Right lobe of liver (tissue), 6 donors: ENCODE results near the gene PGK1. TPM values are rescaled to one million over a fixed set of nuclear protein-coding genes. Genes with fewer than 3 reads are reported as not detected.
"Not testable (repeated sequence)": the region's sequence is repeated elsewhere in the genome, so short reads cannot be mapped to it uniquely, and the experiment has no call there.

ENCODE experiments used
- ATAC-seq, 4 donors: fragments of 200-7000 bp; cut with Tn5 transposase; one replicate each; pipeline ENCODE4 v1.9.1; 2020; ENCODE audit warnings: mild to moderate bottlenecking in 4 of 4, moderate library complexity in 4 of 4
- DNase-seq, 3 donors: peaks; one replicate each; pipeline ENCODE4 v3.0.0-alpha.2; 2020
- H3K27ac ChIP-seq, 3 donors: fragments of 200-600 bp; one replicate each; pipeline ENCODE4 v1.8.0; 2022
- H3K27me3 ChIP-seq, 2 donors: fragments of 200-600 bp; one replicate each; pipeline ENCODE4 v1.8.0; 2022
- H3K36me3 ChIP-seq, 4 donors: fragments of 200-600 bp; sonication (generic) in 1 of 4; one replicate each; pipeline versions ENCODE4 v1.5.1 to v1.8.0; 2017 to 2022; ENCODE audit warnings: control low read depth in 1 of 4
- H3K4me1 ChIP-seq, 4 donors: fragments of 200-600 bp; sonication (generic) in 1 of 4; one replicate each; pipeline versions ENCODE4 v1.5.1 to v1.8.0; 2017 to 2022; ENCODE audit warnings: control low read depth in 1 of 4
- H3K4me3 ChIP-seq, 3 donors: fragments of 200-600 bp; one replicate each; pipeline ENCODE4 v1.8.0; 2022
- H3K9me3 ChIP-seq, 4 donors: fragments of 200-600 bp; sonication (generic) in 1 of 4; one replicate each; pipeline versions ENCODE4 v1.5.1 to v1.8.0; 2017 to 2022; ENCODE audit warnings: control low read depth in 1 of 4
- POLR2A ChIP-seq: fragments of 450-650 bp; IDR thresholded peaks from one replicate; pipeline ENCODE4 v1.6.1; 2017; ENCODE audit warnings: antibody characterized with exemption, mild to moderate bottlenecking
- WGBS: methylation state at CpG from one replicate; pipeline ENCODE4 v1.1.6; 2018; ENCODE audit warnings: low coverage, low lambda C conversion rate; ENCODE audit not compliant: insufficient coverage; ENCODE audit errors: missing lambda C conversion rate; 5-methylcytosine and 5-hydroxymethylcytosine counted together
- intact Hi-C, 2 donors: fragments of 100-400 bp; cut with DNase I; formaldehyde crosslinking; loops; one replicate each; pipeline versions ENCODE4 v1.11.2 to v1.14.1; 2022
- total RNA-seq, 6 experiments: library from RNA; depleted of rRNA in 2 of 6; stranded (reverse); fragments of >200 nt in 2 of 6; fragmentation: NEBNext Ultra II Directional in 3 of 6; extraction: Animal tissue kit (Norgen Biotek cat#: 25700) in 3 of 6; gene quantifications; one replicate each; pipeline versions ENCODE4 v1.1.0 to v1.2.4, GENCODE V29; 2016 to 2023
- TF ChIP-seq, protein P1 (sequence below), 4 donors: fragments of 200-600 bp in 3 of 4; fragments of 450-650 bp in 1 of 4; IDR thresholded peaks; one replicate each; pipeline versions ENCODE4 v1.5.1 to v1.8.0; 2016 to 2022; ENCODE audit warnings: antibody characterized with exemption in 4 of 4, mild to moderate bottlenecking in 2 of 4
- donor health status: DM: no; HTN: yes; CAD: no.
- donor health status: DM: no; HTN: no; CAD: no.
- donor health status: DM: no; HTN: no; CAD: no.
- donor health status: DM: no; HTN: yes; CAD: no.
- donor health status: DM: no; HTN: yes; CAD: no.

Gene PGK1
- total RNA-seq, 6 experiments from 2014 or later: 144 to 333 (median 184) TPM

DNA sequence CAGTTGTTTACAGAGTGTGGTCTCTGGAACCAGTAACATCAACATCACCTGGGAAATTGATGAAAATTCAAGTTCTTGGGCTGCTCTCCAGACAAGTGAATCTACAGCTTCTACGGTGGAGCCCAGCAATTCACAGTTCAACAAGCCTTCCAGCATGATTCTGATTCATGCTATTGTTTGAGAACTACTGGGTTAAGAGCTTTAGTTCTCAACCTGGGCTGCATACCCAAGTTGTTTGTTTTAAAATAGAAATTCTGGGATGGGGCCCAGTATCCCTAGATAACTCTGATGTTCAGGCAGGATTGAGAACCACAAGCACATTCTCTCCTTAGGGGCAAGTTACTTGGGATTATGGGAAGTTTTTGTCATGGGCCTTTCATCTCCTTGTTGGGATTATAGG, 37.9 kb upstream of the PGK1 start:
- TF ChIP-seq POLR2A: no peak
- TF ChIP-seq, protein P1, sequence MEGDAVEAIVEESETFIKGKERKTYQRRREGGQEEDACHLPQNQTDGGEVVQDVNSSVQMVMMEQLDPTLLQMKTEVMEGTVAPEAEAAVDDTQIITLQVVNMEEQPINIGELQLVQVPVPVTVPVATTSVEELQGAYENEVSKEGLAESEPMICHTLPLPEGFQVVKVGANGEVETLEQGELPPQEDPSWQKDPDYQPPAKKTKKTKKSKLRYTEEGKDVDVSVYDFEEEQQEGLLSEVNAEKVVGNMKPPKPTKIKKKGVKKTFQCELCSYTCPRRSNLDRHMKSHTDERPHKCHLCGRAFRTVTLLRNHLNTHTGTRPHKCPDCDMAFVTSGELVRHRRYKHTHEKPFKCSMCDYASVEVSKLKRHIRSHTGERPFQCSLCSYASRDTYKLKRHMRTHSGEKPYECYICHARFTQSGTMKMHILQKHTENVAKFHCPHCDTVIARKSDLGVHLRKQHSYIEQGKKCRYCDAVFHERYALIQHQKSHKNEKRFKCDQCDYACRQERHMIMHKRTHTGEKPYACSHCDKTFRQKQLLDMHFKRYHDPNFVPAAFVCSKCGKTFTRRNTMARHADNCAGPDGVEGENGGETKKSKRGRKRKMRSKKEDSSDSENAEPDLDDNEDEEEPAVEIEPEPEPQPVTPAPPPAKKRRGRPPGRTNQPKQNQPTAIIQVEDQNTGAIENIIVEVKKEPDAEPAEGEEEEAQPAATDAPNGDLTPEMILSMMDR (IDR thresholded peaks at IDR 0.05): no peak
- Histone ChIP-seq H3K36me3 (no peaks in the 10 kb centered on the region), H3K27ac (no peak overlapping the region), H3K4me3 (no peak overlapping the region), H3K27me3 (no peaks in the 10 kb centered on the region), H3K9me3 (no peaks in the 10 kb centered on the region), H3K4me1 (no peaks in the 10 kb centered on the region)
- DNase-seq: no peak
- intact Hi-C loops: no loop called here
- ATAC-seq: no peak
- WGBS: 80% methylated on average over 1 of the region's 1 CpG

DNA sequence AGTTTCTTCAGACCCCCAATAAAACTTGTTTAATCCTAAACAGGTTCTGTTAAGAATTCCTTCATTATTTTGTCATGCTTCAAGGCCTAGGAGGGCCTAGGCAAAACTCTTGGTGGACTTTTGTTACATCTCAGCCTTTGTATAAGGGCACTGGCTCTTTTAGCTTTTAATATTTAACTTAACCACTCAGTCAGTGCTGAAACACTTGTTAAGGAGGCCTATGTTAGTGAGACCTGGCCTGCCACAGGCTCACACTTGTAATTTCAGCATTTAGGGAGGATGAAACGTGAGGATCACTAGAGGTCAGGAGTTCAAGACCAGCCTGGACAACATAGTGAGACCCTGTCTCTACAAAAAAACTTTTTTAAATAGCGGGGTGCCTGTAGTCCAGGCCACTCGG, 32.7 kb upstream of the PGK1 start:
- WGBS: 84% methylated on average over 3 of the region's 3 CpGs
- H3K27ac ChIP-seq: no peak overlapping the region

GRCh38 chrX:78073147-78074077, 30.6 kb upstream of the PGK1 start:
- WGBS: 75% methylated on average over 8 of the region's 14 CpGs
- H3K27me3 ChIP-seq, H3K36me3 ChIP-seq, H3K4me3 ChIP-seq, intact Hi-C loops, ATAC-seq, H3K4me1 ChIP-seq, H3K27ac ChIP-seq, DNase-seq, H3K9me3 ChIP-seq: not testable (repeated sequence)

More for the DNA sequence above, 32.7 kb upstream of the PGK1 start:
- DNase-seq (no peak), ATAC-seq (no peak)
- intact Hi-C loops: no loop called here
- TF ChIP-seq, protein P1 (IDR thresholded peaks at IDR 0.05): no peak
- TF ChIP-seq POLR2A: no peak
- Histone ChIP-seq H3K9me3 (no peaks in the 10 kb centered on the region), H3K4me3 (no peak overlapping the region), H3K27me3 (no peaks in the 10 kb centered on the region), H3K4me1 (no peaks in the 10 kb centered on the region), H3K36me3 (no peaks in the 10 kb centered on the region)

DNA sequence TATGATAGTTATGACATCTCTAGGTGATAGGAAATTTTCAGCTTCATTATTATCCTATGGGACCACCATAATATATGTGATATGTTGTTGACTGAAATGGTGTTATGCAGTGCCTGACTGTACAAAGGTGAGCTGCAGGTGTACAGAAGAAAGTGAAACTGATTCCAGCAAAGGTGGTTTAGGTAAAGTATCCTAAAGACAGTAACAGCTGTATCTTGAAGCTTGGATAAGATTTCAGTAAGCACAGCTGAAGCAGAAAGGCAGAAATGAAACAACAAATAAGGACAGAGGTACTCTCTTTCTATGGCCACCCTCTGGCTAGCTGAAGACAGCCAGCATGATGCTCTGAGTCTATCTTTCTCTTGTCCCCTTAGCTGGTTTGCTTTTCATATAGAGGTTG, 30.0 kb upstream of the PGK1 start:
- no peaks in the 10 kb centered on the region for H3K9me3 ChIP-seq
- no peaks in the 10 kb centered on the region for H3K4me1 ChIP-seq
- H3K27me3 ChIP-seq: no peaks in the 10 kb centered on the region
- TF ChIP-seq, protein P1 (IDR thresholded peaks at IDR 0.05): no peak
- TF ChIP-seq POLR2A: no peak
- H3K36me3 ChIP-seq: no peaks in the 10 kb centered on the region
- intact Hi-C loops: no loop called here
- ATAC-seq (no peak), DNase-seq (no peak)
- H3K4me3 ChIP-seq: no peak overlapping the region
- H3K27ac ChIP-seq: no peak overlapping the region

DNA sequence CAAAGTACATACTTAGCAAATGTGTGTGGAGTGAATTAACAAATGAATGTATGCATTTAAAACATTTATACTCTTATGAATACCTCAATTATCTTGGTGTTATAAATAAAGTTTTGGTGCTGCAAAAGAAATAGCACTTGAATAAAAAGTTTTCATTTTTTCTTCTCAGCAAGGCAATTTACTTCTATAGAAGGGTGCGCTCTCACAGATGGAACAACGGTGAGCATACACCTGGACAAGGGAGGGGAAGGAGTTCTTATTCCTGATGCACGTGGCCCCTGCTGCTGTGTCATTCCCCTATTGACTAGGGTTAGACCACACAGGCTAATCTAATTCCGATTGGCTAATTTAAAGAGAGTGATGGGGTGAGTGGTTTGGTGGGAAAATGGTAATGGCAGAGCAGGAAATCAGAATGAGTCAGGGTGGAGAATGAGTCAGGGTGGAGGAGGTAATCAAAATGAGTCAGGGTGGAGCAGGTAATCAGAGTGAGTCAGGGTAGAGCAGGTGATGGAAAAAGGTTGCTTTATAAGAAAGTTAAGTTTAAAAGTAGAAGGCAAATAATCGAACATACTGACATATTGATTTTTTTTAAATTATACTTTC, 28.2 kb upstream of the PGK1 start:
- no peak overlapping the region for H3K4me3 ChIP-seq
- no peaks in the 10 kb centered on the region for H3K27me3 ChIP-seq
- no peaks in the 10 kb centered on the region for H3K4me1 ChIP-seq
- TF ChIP-seq, protein P1 (IDR thresholded peaks at IDR 0.05): no peak
- no peak for TF ChIP-seq POLR2A
- no peak for ATAC-seq
- intact Hi-C loops: no loop called here
- H3K27ac ChIP-seq: no peak overlapping the region
- 60% methylated on average over 5 of the region's 5 CpGs for WGBS
- DNase-seq: no peak
- no peaks in the 10 kb centered on the region for H3K9me3 ChIP-seq
- H3K36me3 ChIP-seq: no peaks in the 10 kb centered on the region

- H3K36me3 ChIP-seq, intact Hi-C loops, ATAC-seq, H3K9me3 ChIP-seq, H3K4me1 ChIP-seq, H3K27ac ChIP-seq, H3K4me3 ChIP-seq, DNase-seq, H3K27me3 ChIP-seq: not testable (repeated sequence)
- 67% methylated on average over 5 of the region's 6 CpGs for WGBS
Observed at GRCh38 chrX:78081413-78081812, 22.6 kb upstream of the PGK1 start.
